Measurements from ENCODE around the gene ZNRF3. TPM values are rescaled to one million over a fixed set of nuclear protein-coding genes. Genes with fewer than 3 reads are reported as not detected.

Gene ZNRF3
- total and polyA plus RNA-seq, 5 donors = 4.0 to 9.4 (median 8.4) TPM

DNA sequence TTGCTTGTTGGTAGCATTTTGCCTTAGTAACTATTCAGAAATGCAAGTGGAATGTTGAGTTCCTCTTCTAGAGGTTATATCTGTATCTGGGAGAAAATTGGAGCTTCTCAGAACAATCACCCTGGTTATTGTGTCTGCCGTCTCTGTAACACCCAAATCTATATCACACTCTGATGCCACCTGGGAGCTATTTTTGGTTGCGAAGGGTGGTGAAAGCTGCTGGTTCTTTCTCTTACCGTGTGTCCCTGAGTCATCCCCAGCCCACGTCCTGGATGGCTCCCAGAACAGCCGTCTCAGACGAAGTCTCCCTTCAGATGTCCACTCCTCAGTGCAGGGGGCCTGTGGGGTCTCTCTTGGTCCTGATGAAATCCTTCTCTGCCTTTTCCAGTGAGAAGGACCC lies 94.8 kb downstream of the ZNRF3 start:
- H3K27ac ChIP-seq (ENCODE audit: low read length) = no peak overlapping the region
- no peaks in the 10 kb centered on the region for H3K9me3 ChIP-seq (ENCODE audit: control insufficient read depth, low read length)
- peaks cover 2% of the 10 kb centered on the region for H3K4me1 ChIP-seq (ENCODE audit: control insufficient read depth, insufficient read depth, low read length)
- WGBS = 40% methylated on average over 6 of the region's 6 CpGs
- no peak overlapping the region for H3K4me3 ChIP-seq (ENCODE audit: low read length)
- no peaks in the 10 kb centered on the region for H3K27me3 ChIP-seq (ENCODE audit: control insufficient read depth, insufficient read depth)
- ATAC-seq (peak; percentile 49 to 60), DNase-seq (peak in 1 of 3 donors; percentile 64)
- intact Hi-C loops (cut with DNase I) = no loop called here

DNA sequence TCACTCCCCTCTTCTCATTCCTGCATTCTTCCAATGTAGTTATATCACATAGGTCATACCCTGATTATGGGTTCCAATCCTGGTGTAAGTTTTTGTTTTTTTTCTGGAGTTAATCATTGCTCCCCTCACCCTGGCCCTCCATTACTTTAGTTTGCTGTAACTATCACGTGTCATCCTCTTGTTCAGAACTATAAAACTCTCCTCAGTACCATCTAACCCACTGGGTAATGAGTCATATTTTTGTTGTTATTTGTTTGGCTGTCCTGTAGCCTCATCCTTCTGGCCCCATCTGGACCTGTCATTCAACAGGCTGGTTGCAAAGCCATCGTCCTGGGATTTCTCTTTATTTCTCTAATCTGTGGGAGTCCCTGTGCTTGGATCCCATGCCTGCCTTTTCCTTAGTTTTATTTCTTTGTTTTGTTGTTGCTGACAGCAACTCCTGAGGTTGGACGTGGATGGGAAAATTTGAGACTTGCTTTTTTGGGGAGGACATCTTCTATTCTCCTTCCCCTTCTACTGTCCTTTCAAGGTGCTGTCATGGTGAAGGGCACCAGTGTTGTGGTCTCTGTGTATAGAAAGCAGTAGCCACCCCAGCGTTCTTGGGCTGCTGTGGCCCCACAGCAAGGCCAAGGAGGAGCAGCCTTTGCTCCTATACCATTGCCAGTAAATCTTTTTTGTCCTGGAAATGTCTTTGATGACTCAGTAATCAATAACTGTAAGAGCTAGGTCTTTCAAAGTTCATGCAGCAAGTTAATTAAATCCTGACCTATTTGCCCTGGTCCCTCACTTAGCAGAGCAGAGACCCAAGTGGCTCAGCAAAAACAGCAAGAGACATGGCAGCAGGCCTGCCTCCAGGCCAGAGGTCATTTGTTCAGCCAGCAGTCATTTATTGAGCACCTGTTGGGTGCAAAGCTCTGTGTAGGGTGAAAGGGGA lies 95.8 kb downstream of the ZNRF3 start:
- Histone ChIP-seq H3K9me3 (ENCODE audit: control insufficient read depth, low read length) (no peaks in the 10 kb centered on the region), H3K27me3 (ENCODE audit: control insufficient read depth, insufficient read depth) (no peaks in the 10 kb centered on the region), H3K4me3 (ENCODE audit: low read length) (no peak overlapping the region), H3K27ac (ENCODE audit: low read length) (no peak overlapping the region), H3K4me1 (ENCODE audit: control insufficient read depth, insufficient read depth, low read length) (peaks cover 2% of the 10 kb centered on the region)
- WGBS = 83% methylated on average over 4 of the region's 4 CpGs
- intact Hi-C loops (cut with DNase I) = no loop called here
- no peak for DNase-seq
- no peak for ATAC-seq

DNA sequence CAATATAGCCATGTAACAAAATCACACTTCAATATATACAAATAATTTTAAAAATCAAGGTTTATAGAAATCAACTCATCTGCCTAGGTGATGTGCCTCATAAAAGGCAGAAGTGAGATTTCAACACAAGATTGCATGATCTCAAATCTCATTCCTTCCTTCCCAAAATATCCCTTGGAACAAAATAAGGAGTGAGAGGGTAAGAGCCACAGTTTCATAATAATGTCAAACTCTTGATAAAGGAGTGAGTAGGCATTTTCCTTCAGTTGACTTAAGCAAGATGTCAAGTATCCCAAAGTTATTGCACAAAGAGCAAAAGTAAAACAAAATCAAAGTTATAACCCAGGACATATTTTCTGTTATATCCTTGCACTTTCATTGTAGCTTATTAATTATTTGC lies 97.0 kb downstream of the ZNRF3 start:
- peaks cover 2% of the 10 kb centered on the region for H3K4me1 ChIP-seq (ENCODE audit: control insufficient read depth, insufficient read depth, low read length)
- no peak for ATAC-seq
- DNase-seq = no peak
- intact Hi-C loops (cut with DNase I) = no loop called here
- H3K9me3 ChIP-seq (ENCODE audit: control insufficient read depth, low read length) = no peaks in the 10 kb centered on the region
- H3K27ac ChIP-seq (ENCODE audit: low read length) = no peak overlapping the region
- H3K27me3 ChIP-seq (ENCODE audit: control insufficient read depth, insufficient read depth) = no peaks in the 10 kb centered on the region
- no peak overlapping the region for H3K4me3 ChIP-seq (ENCODE audit: low read length)

DNA sequence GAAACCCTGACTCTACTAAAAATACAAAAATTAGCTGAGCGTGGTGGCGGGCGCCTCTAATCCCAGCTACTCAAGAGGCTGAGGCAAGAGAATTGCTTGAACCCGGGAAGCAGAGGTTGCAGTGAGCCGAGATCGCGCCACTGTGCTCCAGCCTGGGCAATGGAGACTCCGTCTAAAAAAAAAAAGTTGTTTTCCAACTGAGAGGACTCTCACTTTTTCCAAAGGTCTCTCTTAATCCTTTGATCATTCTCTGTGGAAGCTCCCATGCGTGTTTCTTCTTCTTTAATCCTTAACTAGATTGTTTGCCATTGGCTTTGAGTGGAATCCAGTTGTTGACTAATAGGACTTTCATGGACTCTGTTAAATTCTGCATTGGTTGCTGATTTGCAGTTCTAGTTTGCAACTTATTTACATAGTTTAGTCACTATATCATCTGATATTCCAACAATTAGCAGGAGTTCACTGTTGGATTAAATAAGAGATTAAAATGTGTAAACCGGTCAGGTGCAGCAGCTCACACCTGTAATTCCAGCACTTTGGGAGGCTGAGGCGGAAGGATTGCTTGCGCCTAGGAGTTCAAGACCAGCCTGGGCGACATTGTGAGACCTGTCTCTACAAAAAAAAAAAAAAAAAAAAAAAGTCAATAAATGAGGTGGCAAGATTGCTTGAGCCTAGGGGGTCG lies 98.6 kb downstream of the ZNRF3 start:
- DNase-seq = no peak
- intact Hi-C loops (cut with DNase I) = no loop called here
- Histone ChIP-seq H3K27me3 (ENCODE audit: control insufficient read depth, insufficient read depth) (no peaks in the 10 kb centered on the region), H3K4me3 (ENCODE audit: low read length) (no peak overlapping the region), H3K4me1 (ENCODE audit: control insufficient read depth, insufficient read depth, low read length) (peaks cover 3% of the 10 kb centered on the region), H3K9me3 (ENCODE audit: control insufficient read depth, low read length) (no peaks in the 10 kb centered on the region), H3K27ac (ENCODE audit: low read length) (no peak overlapping the region)
- no peak for ATAC-seq
- WGBS = 97% methylated on average over 14 of the region's 14 CpGs

DNA sequence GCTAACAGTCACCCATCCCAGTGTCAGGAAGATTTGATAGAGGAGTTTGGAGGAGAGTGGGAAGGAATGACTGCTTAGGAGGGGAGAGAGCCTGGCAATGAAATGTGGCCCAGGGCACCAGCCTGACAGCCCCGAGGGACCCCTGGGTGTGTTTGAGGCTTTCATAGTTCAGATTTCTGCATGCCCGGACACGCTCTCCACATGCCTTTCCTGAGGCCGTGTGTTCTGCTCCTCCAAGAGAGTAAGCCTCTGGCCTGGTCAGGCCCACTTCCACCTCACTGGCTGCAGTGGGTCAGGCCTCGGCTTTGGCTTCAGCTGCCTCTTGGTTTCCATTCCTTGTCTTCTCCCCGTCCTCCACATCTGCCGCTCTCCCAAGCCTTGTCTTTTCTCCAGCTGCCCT lies 99.8 kb downstream of the ZNRF3 start:
- ATAC-seq (no peak), DNase-seq (no peak)
- Histone ChIP-seq H3K27ac (ENCODE audit: low read length) (no peak overlapping the region), H3K4me3 (ENCODE audit: low read length) (no peak overlapping the region), H3K4me1 (ENCODE audit: control insufficient read depth, insufficient read depth, low read length) (peaks cover 6% of the 10 kb centered on the region), H3K9me3 (ENCODE audit: control insufficient read depth, low read length) (no peaks in the 10 kb centered on the region), H3K27me3 (ENCODE audit: control insufficient read depth, insufficient read depth) (no peaks in the 10 kb centered on the region)
- 88% methylated on average over 7 of the region's 7 CpGs for WGBS
- intact Hi-C loops (cut with DNase I) = no loop called here

DNA sequence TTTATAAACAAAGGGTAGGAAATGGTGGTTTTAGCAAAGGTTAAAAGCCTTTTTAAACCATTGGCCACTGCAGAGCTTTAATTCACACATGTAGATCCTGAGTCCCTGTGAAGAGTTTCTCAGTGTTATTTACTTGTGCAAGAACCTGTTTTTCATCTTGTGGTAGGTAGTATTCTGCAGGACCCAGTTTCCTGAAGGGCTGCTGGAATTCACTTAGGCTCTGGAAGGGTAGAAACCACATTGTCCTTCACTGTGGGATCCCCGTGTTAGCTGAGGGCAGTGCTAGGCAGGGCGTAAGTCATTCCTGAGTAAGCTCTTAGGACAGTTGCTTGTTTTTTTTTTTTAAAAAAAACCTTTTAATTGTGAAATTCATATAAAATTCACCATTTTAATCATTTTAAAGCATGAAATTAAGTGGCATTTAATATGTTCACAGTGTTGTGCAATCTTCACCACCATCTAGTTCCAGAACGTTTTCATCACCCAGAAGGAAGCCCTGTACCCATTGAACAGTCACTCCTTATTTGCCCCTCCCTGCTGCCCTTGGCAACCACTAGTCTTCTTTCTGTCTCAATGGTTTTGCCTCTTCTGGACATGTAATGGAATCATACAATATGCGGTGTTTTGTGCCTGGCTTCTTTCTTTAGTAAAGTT lies 100.5 kb downstream of the ZNRF3 start:
- no peaks in the 10 kb centered on the region for H3K9me3 ChIP-seq (ENCODE audit: control insufficient read depth, low read length)
- peaks cover 6% of the 10 kb centered on the region for H3K4me1 ChIP-seq (ENCODE audit: control insufficient read depth, insufficient read depth, low read length)
- WGBS = 74% methylated on average over 4 of the region's 4 CpGs
- no peak overlapping the region for H3K4me3 ChIP-seq (ENCODE audit: low read length)
- H3K27ac ChIP-seq (ENCODE audit: low read length) = no peak overlapping the region
- no peaks in the 10 kb centered on the region for H3K27me3 ChIP-seq (ENCODE audit: control insufficient read depth, insufficient read depth)
- intact Hi-C loops (cut with DNase I) = no loop called here
- ATAC-seq (peak; percentile 40 to 62), DNase-seq (peak in 2 of 3 donors; percentile 33 to 71)

DNA sequence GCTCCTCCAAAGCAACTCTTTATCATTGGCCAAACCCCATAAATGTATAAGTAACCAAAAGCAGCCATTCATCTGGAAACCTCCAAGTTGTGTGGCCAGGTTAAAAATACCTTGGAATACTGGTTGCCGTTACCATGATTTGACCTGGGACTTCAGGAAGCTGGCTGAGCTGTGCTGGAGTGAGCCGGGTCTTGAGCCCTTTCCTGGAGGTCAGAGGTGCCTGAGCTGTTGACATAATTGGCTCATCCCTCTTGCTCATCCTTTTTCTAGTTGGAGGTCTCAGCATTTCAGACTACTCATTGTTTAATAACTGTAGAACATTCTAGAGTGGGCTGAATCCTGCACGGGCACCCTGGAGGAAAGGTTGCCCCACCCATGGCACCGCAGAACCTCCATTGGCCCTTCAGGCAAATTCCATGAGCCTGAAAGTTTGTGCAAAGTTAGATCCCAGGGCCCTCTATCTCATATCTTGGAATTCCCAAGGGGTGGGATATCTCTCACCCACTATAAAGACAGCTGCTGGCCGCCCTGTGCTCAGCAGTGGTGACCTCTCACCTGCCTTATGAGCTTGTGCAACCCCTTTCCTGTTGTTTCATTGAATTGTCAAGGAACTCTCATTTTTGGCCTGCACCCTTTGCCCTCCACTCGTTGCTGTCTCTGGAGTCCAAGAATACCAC lies 101.2 kb downstream of the ZNRF3 start:
- Histone ChIP-seq H3K4me1 (ENCODE audit: control insufficient read depth, insufficient read depth, low read length) (peaks cover 4% of the 10 kb centered on the region), H3K27ac (ENCODE audit: low read length) (no peak overlapping the region), H3K9me3 (ENCODE audit: control insufficient read depth, low read length) (no peaks in the 10 kb centered on the region), H3K4me3 (ENCODE audit: low read length) (no peak overlapping the region), H3K27me3 (ENCODE audit: control insufficient read depth, insufficient read depth) (no peaks in the 10 kb centered on the region)
- WGBS = 72% methylated on average over 6 of the region's 6 CpGs
- ATAC-seq (no peak), DNase-seq (no peak)
- intact Hi-C loops (cut with DNase I) = no loop called here

DNA sequence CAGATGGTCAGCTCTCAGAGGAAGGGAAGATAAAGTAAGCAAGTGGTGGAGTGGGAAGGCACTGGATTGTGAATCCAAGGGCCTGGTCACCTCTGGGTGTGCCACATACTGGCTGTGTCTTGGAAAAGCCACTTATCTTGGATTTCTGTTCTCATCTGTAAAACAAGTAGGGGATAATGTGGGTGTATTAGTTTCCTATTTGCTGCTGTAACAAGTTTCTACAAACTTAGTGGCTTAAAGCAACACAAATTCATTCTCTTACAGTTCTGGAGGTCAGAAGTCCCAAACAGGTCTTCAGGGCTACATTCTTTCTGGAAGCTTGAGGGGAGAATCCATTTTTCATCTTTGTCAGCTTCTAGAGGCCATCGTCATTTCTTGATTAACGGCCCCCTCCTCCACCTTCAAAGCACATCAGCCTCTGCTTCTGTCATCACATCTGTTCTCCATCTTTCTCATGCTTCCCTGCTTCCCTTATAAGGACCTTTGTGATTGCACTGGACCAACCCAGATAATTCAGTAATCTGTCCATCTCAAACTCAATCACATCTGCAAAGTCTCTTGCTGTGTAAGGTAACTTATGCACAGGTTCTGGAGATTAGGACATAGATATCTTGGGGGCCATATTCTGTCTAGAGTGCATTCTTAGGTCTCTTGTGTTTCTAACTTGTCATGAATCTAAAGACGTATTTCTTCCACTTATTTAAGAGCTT lies 102.4 kb downstream of the ZNRF3 start:
- H3K9me3 ChIP-seq (ENCODE audit: control insufficient read depth, low read length) = no peaks in the 10 kb centered on the region
- no peak overlapping the region for H3K27ac ChIP-seq (ENCODE audit: low read length)
- ATAC-seq (no peak), DNase-seq (no peak)
- intact Hi-C loops (cut with DNase I) = no loop called here
- no peak overlapping the region for H3K4me3 ChIP-seq (ENCODE audit: low read length)
- 57% methylated on average over 3 of the region's 3 CpGs for WGBS
- H3K27me3 ChIP-seq (ENCODE audit: control insufficient read depth, insufficient read depth) = no peaks in the 10 kb centered on the region
- peaks cover 4% of the 10 kb centered on the region for H3K4me1 ChIP-seq (ENCODE audit: control insufficient read depth, insufficient read depth, low read length)

DNA sequence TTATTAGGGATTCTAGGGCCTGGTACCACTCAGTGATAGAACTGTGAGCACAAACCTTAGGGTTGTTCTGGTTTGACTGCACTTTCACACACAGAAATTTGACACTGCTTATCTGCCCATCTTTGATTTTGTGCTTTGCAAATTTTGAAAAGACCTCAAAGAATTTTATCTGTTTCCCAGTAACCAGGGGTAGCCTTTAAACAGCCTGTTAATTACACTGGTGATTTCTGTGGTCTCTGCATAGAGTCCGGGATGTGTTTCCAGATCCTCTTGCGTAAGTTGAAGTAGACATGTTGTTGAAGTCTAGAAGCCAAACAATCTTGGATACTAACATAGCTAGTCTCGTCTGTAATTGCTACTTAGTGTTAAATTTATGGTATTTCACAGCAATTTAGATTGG lies 103.0 kb downstream of the ZNRF3 start:
- no peak overlapping the region for H3K27ac ChIP-seq (ENCODE audit: low read length)
- WGBS = 78% methylated on average over 3 of the region's 3 CpGs
- intact Hi-C loops (cut with DNase I) = no loop called here
- DNase-seq (no peak), ATAC-seq (peak; percentile 47 to 79)
- no peak overlapping the region for H3K4me3 ChIP-seq (ENCODE audit: low read length)
- no peaks in the 10 kb centered on the region for H3K27me3 ChIP-seq (ENCODE audit: control insufficient read depth, insufficient read depth)
- H3K9me3 ChIP-seq (ENCODE audit: control insufficient read depth, low read length) = no peaks in the 10 kb centered on the region
- H3K4me1 ChIP-seq (ENCODE audit: control insufficient read depth, insufficient read depth, low read length) = peaks cover 4% of the 10 kb centered on the region

DNA sequence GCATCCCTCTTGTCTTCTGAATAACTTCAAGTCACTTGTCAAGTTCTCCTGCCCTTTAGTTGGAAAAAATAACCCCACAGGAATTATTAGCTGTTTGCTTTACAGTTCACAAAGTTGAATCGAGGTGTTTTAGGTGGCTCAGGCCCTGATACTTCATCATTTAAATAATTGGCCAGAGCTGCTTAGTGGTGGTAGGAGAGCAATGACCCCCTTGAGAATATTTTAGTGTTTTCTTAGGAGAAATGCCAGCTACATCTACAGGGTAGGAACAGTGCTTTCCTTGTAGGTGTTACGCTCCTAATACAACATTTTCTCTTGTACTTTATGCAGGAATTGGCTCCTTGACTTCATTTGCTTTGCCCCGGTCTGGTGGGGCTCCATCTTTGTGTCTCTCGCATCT lies 105.1 kb downstream of the ZNRF3 start:
- Histone ChIP-seq H3K9me3 (ENCODE audit: control insufficient read depth, low read length) (no peaks in the 10 kb centered on the region), H3K4me3 (ENCODE audit: low read length) (no peak overlapping the region), H3K4me1 (ENCODE audit: control insufficient read depth, insufficient read depth, low read length) (peaks cover 4% of the 10 kb centered on the region), H3K27me3 (ENCODE audit: control insufficient read depth, insufficient read depth) (no peaks in the 10 kb centered on the region), H3K27ac (ENCODE audit: low read length) (no peak overlapping the region)
- ATAC-seq = no peak
- 93% methylated on average over 4 of the region's 4 CpGs for WGBS
- DNase-seq = no peak
- intact Hi-C loops (cut with DNase I) = no loop called here

Measured in right cardiac atrium (tissue), 5 donors.